Esophagus muscularis mucosa (tissue), 4 donors: Measurements from ENCODE around the gene PDK1. TPM values are rescaled to one million over a fixed set of nuclear protein-coding genes. Genes with fewer than 3 reads are reported as not detected.

Source experiments
- DNase-seq: peaks from one replicate; pipeline ENCODE4 v3.0.0-alpha.2; 2017; ENCODE audit errors: extremely low spot score
- H3K27ac ChIP-seq, 4 donors: fragments of 200-600 bp; sonication (generic); replicated peaks in 1 of 4; 1 replicate in 3 of 4; 2 replicates in 1 of 4; pipeline ENCODE4 v1.5.1; 2016 to 2019; ENCODE audit warnings: mild to moderate bottlenecking in 1 of 4
- H3K27me3 ChIP-seq, 4 donors: fragments of 200-600 bp; sonication (generic); one replicate each; pipeline versions ENCODE4 v1.5.1 to v1.6.0; 2016 to 2019
- H3K36me3 ChIP-seq, 4 donors: fragments of 200-600 bp; sonication (generic); one replicate each; pipeline ENCODE4 v1.5.1; 2016 to 2019
- H3K4me1 ChIP-seq, 4 donors: fragments of 200-600 bp; sonication (generic); one replicate each; pipeline ENCODE4 v1.5.1; 2016 to 2019
- H3K4me3 ChIP-seq, 4 donors: fragments of 200-600 bp; sonication (generic); 1 replicate in 2 of 4; 2 replicates in 2 of 4; pipeline ENCODE4 v1.5.1; 2016 to 2019; ENCODE audit warnings: mild to moderate bottlenecking in 4 of 4, moderate library complexity in 1 of 4
- H3K9me3 ChIP-seq, 4 donors: fragments of 200-600 bp; sonication (generic); 1 replicate in 3 of 4; 2 replicates in 1 of 4; pipeline ENCODE4 v1.5.1; 2016 to 2019
- EP300 ChIP-seq: sonication (generic); formaldehyde crosslinking; IDR thresholded peaks from one replicate; pipeline ENCODE4 v1.6.1; 2017; ENCODE audit warnings: antibody characterized with exemption
- POLR2A ChIP-seq: fragments of 450-650 bp; IDR thresholded peaks from one replicate; pipeline ENCODE4 v1.6.1; 2017; ENCODE audit warnings: antibody characterized with exemption, moderate library complexity, mild to moderate bottlenecking, low read depth
- POLR2AphosphoS5 ChIP-seq, 2 donors: sonication (generic); formaldehyde crosslinking; IDR thresholded peaks; one replicate each; pipeline ENCODE4 v1.6.1; 2017; ENCODE audit warnings: antibody characterized with exemption in 2 of 2
- WGBS: methylation state at CpG from one replicate; pipeline ENCODE4 v1.1.5; 2018; 5-methylcytosine and 5-hydroxymethylcytosine counted together
- intact Hi-C: fragments of 100-400 bp; cut with DNase I; formaldehyde crosslinking; loops from one replicate; pipeline ENCODE4 v1.15.1; 2023
- total RNA-seq, 4 donors: library from RNA; depleted of rRNA; stranded (reverse); fragments of >200 nt; gene quantifications; one replicate each; pipeline versions ENCODE4 v1.1.0 to v1.2.1, GENCODE V29; 2016
- TF ChIP-seq, protein P1 (sequence below), 3 experiments: fragments of 200-600 bp in 2 of 3; fragments of 450-650 bp in 1 of 3; sonication (generic) in 2 of 3; IDR thresholded peaks; one replicate each; pipeline ENCODE4 v1.5.1; 2017 to 2019; ENCODE audit warnings: antibody characterized with exemption in 3 of 3, mild to moderate bottlenecking in 2 of 3, moderate library complexity in 1 of 3

PDK1 gene
- total RNA-seq, 4 donors from 2014 or later: 5.1 to 15.8 (median 11.2) TPM

GRCh38 chr2:172634477-172634876 is 78.6 kb downstream of the PDK1 start:
- H3K27ac ChIP-seq: no peak overlapping the region
- no peak overlapping the region for H3K4me3 ChIP-seq
- no peaks in the 10 kb centered on the region for H3K9me3 ChIP-seq
- TF ChIP-seq, protein P1, sequence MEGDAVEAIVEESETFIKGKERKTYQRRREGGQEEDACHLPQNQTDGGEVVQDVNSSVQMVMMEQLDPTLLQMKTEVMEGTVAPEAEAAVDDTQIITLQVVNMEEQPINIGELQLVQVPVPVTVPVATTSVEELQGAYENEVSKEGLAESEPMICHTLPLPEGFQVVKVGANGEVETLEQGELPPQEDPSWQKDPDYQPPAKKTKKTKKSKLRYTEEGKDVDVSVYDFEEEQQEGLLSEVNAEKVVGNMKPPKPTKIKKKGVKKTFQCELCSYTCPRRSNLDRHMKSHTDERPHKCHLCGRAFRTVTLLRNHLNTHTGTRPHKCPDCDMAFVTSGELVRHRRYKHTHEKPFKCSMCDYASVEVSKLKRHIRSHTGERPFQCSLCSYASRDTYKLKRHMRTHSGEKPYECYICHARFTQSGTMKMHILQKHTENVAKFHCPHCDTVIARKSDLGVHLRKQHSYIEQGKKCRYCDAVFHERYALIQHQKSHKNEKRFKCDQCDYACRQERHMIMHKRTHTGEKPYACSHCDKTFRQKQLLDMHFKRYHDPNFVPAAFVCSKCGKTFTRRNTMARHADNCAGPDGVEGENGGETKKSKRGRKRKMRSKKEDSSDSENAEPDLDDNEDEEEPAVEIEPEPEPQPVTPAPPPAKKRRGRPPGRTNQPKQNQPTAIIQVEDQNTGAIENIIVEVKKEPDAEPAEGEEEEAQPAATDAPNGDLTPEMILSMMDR (IDR thresholded peaks at IDR 0.05): no peak
- TF ChIP-seq POLR2A (no peak), POLR2AphosphoS5 (IDR thresholded peaks at IDR 0.05) (no peak), EP300 (no peak)
- H3K27me3 ChIP-seq: no peaks in the 10 kb centered on the region
- 74% methylated on average over 3 of the region's 3 CpGs for WGBS
- H3K4me1 ChIP-seq: no peaks in the 10 kb centered on the region
- H3K36me3 ChIP-seq: no peaks in the 10 kb centered on the region
- intact Hi-C loops: no loop called here
- no peak for DNase-seq

DNA sequence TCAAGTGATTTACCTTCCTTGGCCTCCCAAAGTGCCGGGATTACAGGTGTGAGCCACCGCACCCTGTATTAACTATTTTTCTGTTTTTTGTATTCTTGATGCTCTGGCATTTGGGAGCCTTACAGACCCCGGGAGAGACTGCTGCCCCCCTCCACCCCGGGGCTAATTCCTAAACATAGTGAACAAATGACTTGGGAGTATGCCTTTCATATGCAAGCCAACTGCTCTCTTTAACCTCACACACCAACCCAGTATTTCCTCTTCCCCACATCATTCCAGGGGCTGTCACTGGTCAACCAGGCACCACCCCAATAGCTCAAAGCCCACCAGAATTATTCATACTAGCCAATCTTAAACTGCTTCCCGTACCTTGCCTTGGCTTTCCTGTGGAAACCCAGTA is 79.7 kb downstream of the PDK1 start:
- no peak for TF ChIP-seq EP300
- no peak for TF ChIP-seq POLR2A
- TF ChIP-seq, protein P1 (IDR thresholded peaks at IDR 0.05): no peak
- no peak for TF ChIP-seq POLR2AphosphoS5 (IDR thresholded peaks at IDR 0.05)
- 94% methylated on average over 5 of the region's 5 CpGs for WGBS
- H3K27me3 ChIP-seq: no peaks in the 10 kb centered on the region
- H3K4me1 ChIP-seq: no peaks in the 10 kb centered on the region
- intact Hi-C loops: no loop called here
- H3K4me3 ChIP-seq: no peak overlapping the region
- H3K27ac ChIP-seq: no peak overlapping the region
- no peak for DNase-seq
- H3K9me3 ChIP-seq: no peaks in the 10 kb centered on the region
- H3K36me3 ChIP-seq: no peaks in the 10 kb centered on the region

DNA sequence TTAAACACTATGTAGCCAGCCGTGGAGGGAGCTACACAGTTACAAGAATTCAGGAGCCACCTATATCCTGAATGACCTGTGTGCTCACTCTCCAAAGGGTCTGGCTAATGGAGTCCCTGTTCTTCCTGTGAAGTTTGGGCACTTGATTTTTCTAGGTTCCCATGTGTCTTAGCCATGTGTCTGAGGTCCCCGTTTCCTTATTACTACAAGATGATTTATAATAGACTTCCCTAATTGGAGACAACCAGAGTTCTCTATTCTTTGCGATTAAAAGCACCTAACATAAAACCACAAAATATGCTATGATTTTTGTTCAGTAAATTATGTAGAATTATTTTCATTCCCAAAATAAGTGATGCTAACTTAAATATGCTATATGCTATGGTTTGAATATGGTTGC is 83.4 kb downstream of the PDK1 start:
- no peaks in the 10 kb centered on the region for H3K4me1 ChIP-seq
- no peak overlapping the region for H3K4me3 ChIP-seq
- TF ChIP-seq, protein P1 (IDR thresholded peaks at IDR 0.05): no peak
- TF ChIP-seq EP300: no peak
- TF ChIP-seq POLR2A: no peak
- no peak for TF ChIP-seq POLR2AphosphoS5 (IDR thresholded peaks at IDR 0.05)
- intact Hi-C loops: no loop called here
- no peak for DNase-seq
- H3K27ac ChIP-seq: no peak overlapping the region
- WGBS: 87% methylated on average over 3 of the region's 3 CpGs
- no peaks in the 10 kb centered on the region for H3K36me3 ChIP-seq
- H3K9me3 ChIP-seq: no peaks in the 10 kb centered on the region
- no peaks in the 10 kb centered on the region for H3K27me3 ChIP-seq

DNA sequence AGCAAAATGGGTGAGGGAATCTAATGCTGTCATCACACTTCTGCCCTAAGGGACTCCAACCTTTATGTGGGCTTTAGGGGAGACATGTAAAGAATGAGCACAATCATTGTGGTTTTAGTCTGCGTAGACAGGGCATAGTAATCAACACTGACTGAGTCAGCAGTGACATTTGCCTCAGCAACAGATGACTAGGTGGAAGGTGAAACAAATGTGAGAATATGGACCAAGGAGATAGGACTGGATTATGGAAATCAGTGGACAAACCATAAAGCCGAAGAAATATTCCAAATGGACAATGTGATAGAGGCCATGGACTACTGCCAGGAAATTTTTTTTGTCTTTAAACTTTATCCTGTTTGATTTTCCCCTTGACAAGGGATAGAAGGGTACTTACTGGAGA is 83.9 kb downstream of the PDK1 start:
- Histone ChIP-seq H3K27me3 (no peaks in the 10 kb centered on the region), H3K9me3 (no peaks in the 10 kb centered on the region), H3K4me1 (no peaks in the 10 kb centered on the region), H3K4me3 (no peak overlapping the region), H3K36me3 (no peaks in the 10 kb centered on the region), H3K27ac (no peak overlapping the region)
- no peak for DNase-seq
- TF ChIP-seq POLR2A (no peak), EP300 (no peak), POLR2AphosphoS5 (IDR thresholded peaks at IDR 0.05) (no peak)
- TF ChIP-seq, protein P1 (IDR thresholded peaks at IDR 0.05): no peak
- WGBS: 76% methylated on average over 2 of the region's 2 CpGs
- intact Hi-C loops: no loop called here

DNA sequence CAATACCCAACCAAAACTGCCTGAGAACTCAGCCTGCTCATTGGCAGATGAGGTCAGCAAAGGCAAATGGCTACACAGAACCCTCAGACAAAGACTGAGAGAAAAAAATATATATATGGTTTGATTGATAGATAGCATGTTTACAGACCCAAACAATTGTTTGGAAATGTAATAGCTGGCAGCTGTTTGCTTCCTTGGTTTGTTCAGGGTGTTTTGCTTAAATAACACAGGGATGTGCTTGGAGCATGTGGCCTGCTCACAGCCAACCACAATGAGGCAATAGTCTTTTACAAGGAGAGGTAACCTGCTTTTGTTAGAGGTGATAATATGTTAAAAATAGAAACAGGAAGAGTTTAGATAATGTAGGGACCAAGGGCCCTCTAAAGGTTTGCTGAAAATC is 84.5 kb downstream of the PDK1 start:
- Histone ChIP-seq H3K36me3 (no peaks in the 10 kb centered on the region), H3K4me3 (no peak overlapping the region), H3K4me1 (no peaks in the 10 kb centered on the region), H3K27ac (no peak overlapping the region), H3K27me3 (no peaks in the 10 kb centered on the region), H3K9me3 (no peaks in the 10 kb centered on the region)
- intact Hi-C loops: no loop called here
- no peak for DNase-seq
- TF ChIP-seq, protein P1 (IDR thresholded peaks at IDR 0.05): no peak
- TF ChIP-seq POLR2AphosphoS5 (IDR thresholded peaks at IDR 0.05) (no peak), EP300 (no peak), POLR2A (no peak)
